ENCODE results near the gene VSIG4.

VSIG4 gene, protein sequence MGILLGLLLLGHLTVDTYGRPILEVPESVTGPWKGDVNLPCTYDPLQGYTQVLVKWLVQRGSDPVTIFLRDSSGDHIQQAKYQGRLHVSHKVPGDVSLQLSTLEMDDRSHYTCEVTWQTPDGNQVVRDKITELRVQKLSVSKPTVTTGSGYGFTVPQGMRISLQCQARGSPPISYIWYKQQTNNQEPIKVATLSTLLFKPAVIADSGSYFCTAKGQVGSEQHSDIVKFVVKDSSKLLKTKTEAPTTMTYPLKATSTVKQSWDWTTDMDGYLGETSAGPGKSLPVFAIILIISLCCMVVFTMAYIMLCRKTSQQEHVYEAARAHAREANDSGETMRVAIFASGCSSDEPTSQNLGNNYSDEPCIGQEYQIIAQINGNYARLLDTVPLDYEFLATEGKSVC

GRCh38 chrX:66039944-66040343, at the start of gene VSIG4:
Gene VSIG4 (minus strand): TSS chrX:66040080. CDS start chrX:66039998, 82 bp downstream.
- Histone ChIP-seq H3K27me3 (ENCODE audit: insufficient read depth, low read depth) (no peaks in the 10 kb centered on the region), H2AFZ (ENCODE audit: low read depth) (no peak within 1 kb of the TSS), H3K9ac (no peak within 1 kb of the TSS), H3K27ac (no peak within 1 kb of the TSS), H3K4me1 (ENCODE audit: low read depth, poor library complexity, severe bottlenecking) (no peaks in the 10 kb centered on the region), H4K20me1 (ENCODE audit: insufficient read depth) (no peaks in the 10 kb centered on the region), H3K4me2 (no peak within 1 kb of the TSS), H3K4me3 (IDR thresholded peaks at IDR 0.05; ENCODE audit: insufficient read depth, low read depth, low read length) (no peak within 1 kb of the TSS), H3K36me3 (ENCODE audit: insufficient read depth) (no peaks in the 10 kb centered on the region), H3K79me2 (ENCODE audit: insufficient read depth, low read depth) (no peaks in the 10 kb centered on the region)
- TF ChIP-seq, protein P1, sequence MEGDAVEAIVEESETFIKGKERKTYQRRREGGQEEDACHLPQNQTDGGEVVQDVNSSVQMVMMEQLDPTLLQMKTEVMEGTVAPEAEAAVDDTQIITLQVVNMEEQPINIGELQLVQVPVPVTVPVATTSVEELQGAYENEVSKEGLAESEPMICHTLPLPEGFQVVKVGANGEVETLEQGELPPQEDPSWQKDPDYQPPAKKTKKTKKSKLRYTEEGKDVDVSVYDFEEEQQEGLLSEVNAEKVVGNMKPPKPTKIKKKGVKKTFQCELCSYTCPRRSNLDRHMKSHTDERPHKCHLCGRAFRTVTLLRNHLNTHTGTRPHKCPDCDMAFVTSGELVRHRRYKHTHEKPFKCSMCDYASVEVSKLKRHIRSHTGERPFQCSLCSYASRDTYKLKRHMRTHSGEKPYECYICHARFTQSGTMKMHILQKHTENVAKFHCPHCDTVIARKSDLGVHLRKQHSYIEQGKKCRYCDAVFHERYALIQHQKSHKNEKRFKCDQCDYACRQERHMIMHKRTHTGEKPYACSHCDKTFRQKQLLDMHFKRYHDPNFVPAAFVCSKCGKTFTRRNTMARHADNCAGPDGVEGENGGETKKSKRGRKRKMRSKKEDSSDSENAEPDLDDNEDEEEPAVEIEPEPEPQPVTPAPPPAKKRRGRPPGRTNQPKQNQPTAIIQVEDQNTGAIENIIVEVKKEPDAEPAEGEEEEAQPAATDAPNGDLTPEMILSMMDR (conservative IDR thresholded peaks at IDR 0.05; ENCODE audit: low read depth, low read length) = no peak

- no peak overlapping the region for H2AFZ ChIP-seq (ENCODE audit: low read depth)
- H3K36me3 ChIP-seq (ENCODE audit: insufficient read depth) = no peaks in the 10 kb centered on the region
- H3K79me2 ChIP-seq (ENCODE audit: insufficient read depth, low read depth) = no peaks in the 10 kb centered on the region
- no peaks in the 10 kb centered on the region for H4K20me1 ChIP-seq (ENCODE audit: insufficient read depth)
- no peak overlapping the region for H3K4me2 ChIP-seq
- no peaks in the 10 kb centered on the region for H3K4me1 ChIP-seq (ENCODE audit: low read depth, poor library complexity, severe bottlenecking)
- H3K27ac ChIP-seq = no peak overlapping the region
- H3K9ac ChIP-seq = no peak overlapping the region
- H3K4me3 ChIP-seq (IDR thresholded peaks at IDR 0.05; ENCODE audit: insufficient read depth, low read depth, low read length) = no peak overlapping the region
- no peaks in the 10 kb centered on the region for H3K27me3 ChIP-seq (ENCODE audit: insufficient read depth, low read depth)
- TF ChIP-seq, protein P1 (conservative IDR thresholded peaks at IDR 0.05; ENCODE audit: low read depth, low read length) = no peak
Measured at GRCh38 chrX:66076801-66077200, 36.9 kb upstream of the VSIG4 start.

GRCh38 chrX:66074920-66075879, 35.3 kb upstream of the VSIG4 start:
- H2AFZ ChIP-seq (ENCODE audit: low read depth) = no peak overlapping the region
- H3K4me3 ChIP-seq (IDR thresholded peaks at IDR 0.05; ENCODE audit: insufficient read depth, low read depth, low read length) = no peak overlapping the region
- no peaks in the 10 kb centered on the region for H3K79me2 ChIP-seq (ENCODE audit: insufficient read depth, low read depth)
- H4K20me1 ChIP-seq (ENCODE audit: insufficient read depth) = no peaks in the 10 kb centered on the region
- no peaks in the 10 kb centered on the region for H3K36me3 ChIP-seq (ENCODE audit: insufficient read depth)
- H3K4me1 ChIP-seq (ENCODE audit: low read depth, poor library complexity, severe bottlenecking) = no peaks in the 10 kb centered on the region
- TF ChIP-seq, protein P1 (conservative IDR thresholded peaks at IDR 0.05; ENCODE audit: low read depth, low read length) = no peak
- H3K27ac ChIP-seq = no peak overlapping the region
- no peak overlapping the region for H3K9ac ChIP-seq
- H3K27me3 ChIP-seq (ENCODE audit: insufficient read depth, low read depth) = no peaks in the 10 kb centered on the region
- H3K4me2 ChIP-seq = no peak overlapping the region

GRCh38 chrX:66071126-66071525, 31.2 kb upstream of the VSIG4 start:
- Histone ChIP-seq H3K9ac (no peak overlapping the region), H3K4me3 (IDR thresholded peaks at IDR 0.05; ENCODE audit: insufficient read depth, low read depth, low read length) (no peak overlapping the region), H4K20me1 (ENCODE audit: insufficient read depth) (no peaks in the 10 kb centered on the region), H3K4me1 (ENCODE audit: low read depth, poor library complexity, severe bottlenecking) (no peaks in the 10 kb centered on the region), H3K36me3 (ENCODE audit: insufficient read depth) (no peaks in the 10 kb centered on the region), H2AFZ (ENCODE audit: low read depth) (no peak overlapping the region), H3K27me3 (ENCODE audit: insufficient read depth, low read depth) (no peaks in the 10 kb centered on the region), H3K4me2 (no peak overlapping the region), H3K27ac (no peak overlapping the region), H3K79me2 (ENCODE audit: insufficient read depth, low read depth) (no peaks in the 10 kb centered on the region)
- TF ChIP-seq, protein P1 (conservative IDR thresholded peaks at IDR 0.05; ENCODE audit: low read depth, low read length) = no peak

All from KMS-11 (cell line).